HG02840 (cell line): Measurements from ENCODE around the gene ANKRD11.
"Not testable (repeated sequence)": the region's sequence is repeated elsewhere in the genome, so short reads cannot be mapped to it uniquely, and the experiment has no call there.

Experiments used
- ATAC-seq: cut with Tn5 transposase; IDR thresholded peaks from one replicate; pipeline ENCODE4 v1.9.1; 2021; ENCODE audit warnings: mild to moderate bottlenecking, moderate library complexity, moderate number of reproducible peaks; ENCODE audit not compliant: unreplicated experiment, low FRiP score

Gene ANKRD11

GRCh38 chr16:89257281-89257731, 233.1 kb downstream of the ANKRD11 start:
- ATAC-seq: no peak

GRCh38 chr16:89256651-89257254, 233.6 kb downstream of the ANKRD11 start:
- ATAC-seq: no peak

- ATAC-seq: no peak
Measured at GRCh38 chr16:89253548-89254287, 236.6 kb downstream of the ANKRD11 start.

- ATAC-seq: no peak
Measured at GRCh38 chr16:89248196-89248982, 242.0 kb downstream of the ANKRD11 start.

GRCh38 chr16:89247734-89248075, 242.7 kb downstream of the ANKRD11 start:
- not testable (repeated sequence) for ATAC-seq

GRCh38 chr16:89246903-89247733, 243.2 kb downstream of the ANKRD11 start:
- peak; percentile 66 for ATAC-seq

GRCh38 chr16:89246383-89246902, 243.9 kb downstream of the ANKRD11 start:
- no peak for ATAC-seq

- no peak for ATAC-seq
Measured at GRCh38 chr16:89244754-89245153, 245.6 kb downstream of the ANKRD11 start.

- not testable (repeated sequence) for ATAC-seq
Measured at GRCh38 chr16:89244264-89244663, 246.1 kb downstream of the ANKRD11 start.

GRCh38 chr16:89243664-89244063, 246.7 kb downstream of the ANKRD11 start:
- ATAC-seq: no peak

- ATAC-seq: no peak
Measured at GRCh38 chr16:89242795-89243200, 247.6 kb downstream of the ANKRD11 start.

GRCh38 chr16:89241187-89242007, 249.0 kb downstream of the ANKRD11 start:
- ATAC-seq: no peak

GRCh38 chr16:89237733-89238132, 252.6 kb downstream of the ANKRD11 start:
- ATAC-seq: no peak

GRCh38 chr16:89233678-89234490, 256.5 kb downstream of the ANKRD11 start:
- no peak for ATAC-seq

- no peak for ATAC-seq
Measured at GRCh38 chr16:89232107-89232506, 258.3 kb downstream of the ANKRD11 start.

- ATAC-seq: no peak
Measured at GRCh38 chr16:89230255-89230654, 260.1 kb downstream of the ANKRD11 start.

- ATAC-seq: no peak
Measured at GRCh38 chr16:89224665-89225064, 265.7 kb downstream of the ANKRD11 start.

GRCh38 chr16:89222931-89223330, 267.4 kb downstream of the ANKRD11 start:
- no peak for ATAC-seq

GRCh38 chr16:89221604-89222003, 268.8 kb downstream of the ANKRD11 start:
- ATAC-seq: no peak
